Fibroblast of mammary gland (primary cell): Measurements from ENCODE around the gene AFF3.

Source experiments
- DNase-seq: peaks from one replicate; pipeline ENCODE4 v3.0.0-alpha.2; 2010; ENCODE audit warnings: low read depth
- H3K4me3 ChIP-seq: 2 replicates; pipeline ENCODE4 v1.5.1; 2011; ENCODE audit warnings: low read depth, mild to moderate bottlenecking, low read length, moderate library complexity; ENCODE audit not compliant: control insufficient read depth
- TF ChIP-seq, protein P1 (sequence below): conservative IDR thresholded peaks from 2 replicates; pipeline ENCODE4 v1.5.1; 2011; ENCODE audit warnings: low read depth, low read length, inconsistent platforms; ENCODE audit not compliant: control insufficient read depth, insufficient read depth

The AFF3 gene

DNA sequence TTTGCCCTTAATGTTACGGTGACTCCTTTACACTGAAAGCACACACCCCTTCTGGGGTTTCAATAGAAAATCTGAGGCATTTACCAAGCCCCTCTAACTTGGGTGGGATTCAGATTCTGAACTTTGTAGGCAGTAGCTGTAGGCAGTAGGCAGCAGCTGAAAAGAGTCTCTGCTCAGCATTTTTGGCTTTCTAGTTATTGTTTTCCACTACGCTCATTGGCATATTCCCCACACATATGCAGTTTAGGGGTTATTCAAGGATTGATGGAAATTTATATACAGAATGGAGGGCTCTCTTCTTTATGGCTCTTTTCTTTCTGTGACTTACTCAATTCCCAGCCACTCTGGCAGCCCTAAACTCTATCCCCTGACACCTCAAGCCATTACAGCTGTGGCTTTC, 419.9 kb downstream of the AFF3 start:
- TF ChIP-seq, protein P1, sequence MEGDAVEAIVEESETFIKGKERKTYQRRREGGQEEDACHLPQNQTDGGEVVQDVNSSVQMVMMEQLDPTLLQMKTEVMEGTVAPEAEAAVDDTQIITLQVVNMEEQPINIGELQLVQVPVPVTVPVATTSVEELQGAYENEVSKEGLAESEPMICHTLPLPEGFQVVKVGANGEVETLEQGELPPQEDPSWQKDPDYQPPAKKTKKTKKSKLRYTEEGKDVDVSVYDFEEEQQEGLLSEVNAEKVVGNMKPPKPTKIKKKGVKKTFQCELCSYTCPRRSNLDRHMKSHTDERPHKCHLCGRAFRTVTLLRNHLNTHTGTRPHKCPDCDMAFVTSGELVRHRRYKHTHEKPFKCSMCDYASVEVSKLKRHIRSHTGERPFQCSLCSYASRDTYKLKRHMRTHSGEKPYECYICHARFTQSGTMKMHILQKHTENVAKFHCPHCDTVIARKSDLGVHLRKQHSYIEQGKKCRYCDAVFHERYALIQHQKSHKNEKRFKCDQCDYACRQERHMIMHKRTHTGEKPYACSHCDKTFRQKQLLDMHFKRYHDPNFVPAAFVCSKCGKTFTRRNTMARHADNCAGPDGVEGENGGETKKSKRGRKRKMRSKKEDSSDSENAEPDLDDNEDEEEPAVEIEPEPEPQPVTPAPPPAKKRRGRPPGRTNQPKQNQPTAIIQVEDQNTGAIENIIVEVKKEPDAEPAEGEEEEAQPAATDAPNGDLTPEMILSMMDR = no peak
- no peak overlapping the region for H3K4me3 ChIP-seq
- no peak for DNase-seq

DNA sequence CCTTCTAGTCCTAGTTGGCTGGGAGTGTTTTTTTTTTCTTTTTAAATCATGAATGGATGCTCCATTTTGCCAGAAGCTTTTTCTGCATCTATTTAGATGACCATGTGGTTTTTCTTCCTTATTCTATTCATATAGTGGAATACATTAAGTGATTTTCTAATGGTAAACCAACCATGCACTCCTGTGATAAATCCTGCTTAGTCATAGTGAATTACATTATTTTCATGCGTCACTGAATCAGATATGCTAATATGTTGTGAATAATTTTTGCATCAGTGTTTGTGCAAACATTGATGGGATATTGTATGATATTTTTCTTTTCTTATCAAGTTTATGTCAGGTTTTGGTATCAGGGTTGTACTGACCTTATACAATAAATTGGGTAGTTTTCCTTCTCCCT, 423.3 kb downstream of the AFF3 start:
- TF ChIP-seq, protein P1 = no peak
- no peak overlapping the region for H3K4me3 ChIP-seq
- no peak for DNase-seq

DNA sequence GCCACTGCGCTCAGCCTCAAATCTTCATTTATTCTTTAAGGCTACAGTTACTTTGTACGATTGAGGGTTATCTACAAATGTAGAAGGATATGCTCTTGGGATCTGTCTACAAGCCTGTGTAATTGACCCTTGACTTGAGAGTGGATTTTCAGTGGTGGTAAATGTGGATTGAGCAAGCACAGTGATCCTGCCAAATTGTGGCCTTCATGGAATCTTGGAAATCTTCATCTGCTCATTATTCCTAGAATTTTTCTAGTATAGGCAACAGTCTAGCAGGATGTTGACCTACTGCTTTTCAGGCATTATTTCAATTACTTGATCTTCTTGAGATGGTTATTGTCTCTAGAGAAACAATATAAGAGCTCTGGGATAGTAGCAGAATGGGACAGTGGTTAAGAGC, 426.4 kb downstream of the AFF3 start:
- TF ChIP-seq, protein P1 = no peak
- DNase-seq = peak; percentile 33
- no peak overlapping the region for H3K4me3 ChIP-seq

DNA sequence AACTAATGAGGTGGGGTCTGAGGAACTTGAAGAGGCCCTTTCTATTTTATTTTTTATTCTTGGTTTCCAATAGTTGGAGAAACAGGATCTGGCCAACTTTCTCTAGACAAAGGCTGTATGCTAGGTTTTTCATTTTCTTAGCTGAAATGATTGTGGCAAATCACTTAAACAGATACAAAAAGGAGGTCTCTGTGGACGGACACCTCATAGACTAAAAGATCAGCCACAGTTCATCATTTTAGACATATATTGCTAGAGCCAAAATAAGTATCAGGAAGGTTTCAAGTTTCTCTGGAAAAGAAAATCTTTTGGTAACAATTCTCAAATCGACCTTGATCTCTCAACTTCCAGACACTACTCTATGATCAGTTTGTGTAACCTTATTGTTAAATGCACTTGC, 428.0 kb downstream of the AFF3 start:
- H3K4me3 ChIP-seq = no peak overlapping the region
- DNase-seq = no peak
- TF ChIP-seq, protein P1 = no peak

DNA sequence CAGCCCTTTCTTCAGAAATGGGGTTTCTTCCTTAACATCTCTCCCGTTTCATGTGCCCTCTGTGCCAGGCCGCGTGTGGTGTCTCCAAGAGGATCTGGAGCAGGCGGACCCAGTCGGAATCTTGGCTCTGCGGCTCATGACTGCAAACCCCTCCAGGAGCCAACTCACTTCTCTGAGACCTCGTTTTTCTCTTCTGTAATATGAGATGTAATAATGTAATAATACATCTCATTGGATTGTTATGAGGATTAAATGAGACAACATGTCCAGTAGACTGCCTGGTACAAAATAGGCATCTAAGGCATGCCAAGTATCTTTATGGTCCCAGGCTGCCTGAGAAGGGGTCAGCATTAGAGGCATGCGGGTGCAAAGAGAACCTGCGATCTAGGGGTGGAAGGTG, 431.2 kb downstream of the AFF3 start:
- no peak overlapping the region for H3K4me3 ChIP-seq
- DNase-seq = no peak

DNA sequence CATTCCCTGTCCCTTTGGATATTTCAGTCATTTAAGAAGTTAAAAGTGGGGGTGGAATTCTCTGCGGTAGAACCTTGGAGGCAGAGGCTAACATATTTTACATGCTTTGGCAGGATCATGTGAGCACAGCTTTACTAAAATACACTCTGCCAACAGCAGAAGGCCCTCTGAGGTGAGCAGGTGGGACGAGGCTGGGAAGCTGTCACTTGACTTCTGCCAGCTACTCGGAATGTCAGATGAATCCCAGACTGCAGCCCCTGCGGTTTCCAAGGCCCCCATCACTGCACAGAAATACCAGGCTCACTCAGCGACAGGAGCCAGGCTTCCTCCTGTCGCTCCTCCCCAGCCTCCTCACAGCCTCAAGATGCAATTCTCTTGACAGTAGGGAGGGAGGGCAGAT, 431.7 kb downstream of the AFF3 start:
- H3K4me3 ChIP-seq = no peak overlapping the region

More for the DNA sequence above, 431.2 kb downstream of the AFF3 start:
- TF ChIP-seq, protein P1 = no peak

More for the DNA sequence above, 431.7 kb downstream of the AFF3 start:
- no peak for DNase-seq
- TF ChIP-seq, protein P1 = no peak
